Measurements from ENCODE around the gene NCAM1.

The NCAM1 gene

GRCh38 chr11:113148076-113148475 lies 186.9 kb downstream of the NCAM1 start:
- DNase-seq = peak in 1 of 42 donors; percentile 46
- intact Hi-C loops (cut with DNase I) = no loop called here

- DNase-seq = peak in 6 of 42 donors; percentile 41 to 69 (median 50)
- intact Hi-C loops (cut with DNase I) = no loop called here
Observed at GRCh38 chr11:113148652-113149051, 187.4 kb downstream of the NCAM1 start.

DNA sequence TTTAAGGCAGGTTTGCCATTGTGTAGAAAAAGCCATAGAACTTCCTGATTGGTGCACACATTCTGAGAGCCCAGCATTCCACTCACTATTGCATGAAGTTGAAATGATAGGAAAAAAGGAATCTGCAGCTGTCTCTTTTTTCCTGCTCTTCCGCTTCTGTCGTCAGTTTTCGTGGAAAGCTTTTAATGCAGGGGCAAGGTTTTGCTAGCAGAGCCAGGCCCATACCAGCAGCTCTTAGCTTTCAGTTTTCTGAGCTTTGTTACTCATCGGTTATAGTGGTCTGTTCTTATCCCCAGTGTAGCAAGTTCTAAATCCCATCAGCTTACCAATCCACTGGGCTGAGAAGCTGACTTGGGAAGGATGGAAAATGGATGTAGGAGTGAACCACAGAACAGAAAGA lies 190.3 kb downstream of the NCAM1 start:
- intact Hi-C loops (cut with DNase I) = no loop called here
- no peak for DNase-seq

DNA sequence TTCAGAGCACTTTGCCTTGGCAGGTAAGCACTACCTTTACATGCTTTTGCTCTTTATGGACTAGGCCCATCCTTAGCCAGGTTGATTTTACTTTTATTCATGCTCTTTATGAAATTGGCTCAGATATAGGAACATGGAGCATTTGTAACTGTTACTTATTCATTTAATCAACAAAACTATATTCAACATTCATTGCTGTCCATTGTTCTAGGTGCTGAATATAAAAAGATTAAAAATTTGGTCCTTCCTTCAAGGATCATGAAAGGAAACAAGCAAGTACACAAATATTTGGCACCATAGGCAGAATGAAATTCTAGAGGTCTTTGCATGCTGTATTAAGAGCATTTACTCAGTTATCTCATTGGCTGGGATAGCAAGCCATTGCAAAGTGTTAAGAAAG lies 191.3 kb downstream of the NCAM1 start:
- no peak for DNase-seq
- intact Hi-C loops (cut with DNase I) = no loop called here

GRCh38 chr11:113153847-113154246 lies 192.6 kb downstream of the NCAM1 start:
- intact Hi-C loops (cut with DNase I) = no loop called here
- no peak for DNase-seq

DNA sequence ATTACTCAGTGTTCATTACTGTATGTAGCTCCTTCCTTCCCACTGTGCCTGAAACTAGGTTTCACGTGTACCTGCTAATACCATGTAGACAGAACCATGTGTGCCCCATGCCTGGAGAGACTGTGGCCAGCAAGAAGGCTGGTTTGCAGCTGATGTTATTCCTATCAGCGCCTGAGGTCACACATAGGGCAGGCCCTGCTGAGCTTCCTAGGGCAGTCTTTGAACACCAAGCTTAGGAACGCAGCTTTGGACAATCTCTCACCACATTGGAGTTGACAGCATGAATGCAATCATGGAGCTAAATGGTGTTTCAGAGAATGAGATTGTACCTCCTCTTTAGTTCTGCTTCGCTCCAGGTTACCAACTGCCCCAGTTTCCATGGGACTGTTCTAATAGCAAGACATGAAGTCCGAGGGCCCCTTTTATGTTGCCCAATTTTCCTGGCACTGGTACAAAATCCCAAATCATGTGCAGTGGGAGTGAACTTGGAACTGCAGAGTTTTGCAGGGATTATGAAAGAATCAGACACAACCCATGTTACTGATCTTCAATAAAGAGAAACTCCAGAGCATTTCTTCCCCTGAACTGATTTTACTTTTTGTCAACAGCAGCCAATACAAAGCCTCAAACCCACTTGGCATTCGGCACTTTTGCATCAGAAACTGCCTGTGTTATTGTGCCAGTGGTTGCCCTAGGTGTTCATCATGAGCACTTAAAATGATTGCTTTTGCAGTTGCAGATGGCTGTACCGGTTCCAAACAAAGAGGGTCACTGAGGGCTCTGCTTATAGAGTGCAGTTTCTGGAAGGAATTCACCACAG lies 199.0 kb downstream of the NCAM1 start:
- intact Hi-C loops (cut with DNase I) = no loop called here
- no peak for DNase-seq

DNA sequence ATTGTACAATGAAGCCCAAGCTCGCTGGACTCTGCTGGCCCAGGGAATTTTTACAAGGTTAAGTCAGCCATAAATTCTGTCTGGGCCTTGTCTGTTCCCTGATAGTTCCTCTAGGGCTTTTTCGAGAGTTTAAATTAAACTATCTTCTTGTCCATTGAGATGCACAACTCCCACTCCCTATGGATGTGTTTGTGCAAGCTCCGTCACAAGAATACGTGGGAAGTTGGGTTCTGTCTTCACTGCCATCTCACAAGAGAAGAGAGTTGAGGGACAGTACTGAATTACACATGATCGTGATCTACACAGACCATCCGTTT lies 199.5 kb downstream of the NCAM1 start:
- intact Hi-C loops (cut with DNase I) = no loop called here
- DNase-seq = no peak

- no peak for DNase-seq
- intact Hi-C loops (cut with DNase I) = no loop called here
Observed at GRCh38 chr11:113161711-113162591, 200.7 kb downstream of the NCAM1 start.

DNA sequence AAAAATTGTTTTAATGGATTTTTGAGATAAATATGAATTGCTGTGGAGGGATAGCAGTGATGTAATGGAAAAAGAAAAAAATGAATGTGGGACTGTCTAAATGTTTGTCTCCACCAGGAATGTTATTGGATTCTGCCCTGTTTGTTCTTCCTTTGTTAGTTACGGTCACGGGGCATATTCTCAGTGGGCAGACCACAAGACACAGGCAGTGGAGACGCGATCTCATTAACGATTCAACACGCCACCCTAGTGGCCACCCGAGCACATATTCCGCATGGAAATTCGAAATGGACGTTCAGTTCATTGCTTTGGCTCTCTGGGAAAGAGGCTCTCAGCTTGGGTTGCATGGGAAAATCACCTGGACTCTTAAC lies 201.4 kb downstream of the NCAM1 start:
- peak in 39 of 42 donors; percentile 45 to 91 (median 72) for DNase-seq
- intact Hi-C loops (cut with DNase I) = no loop called here

- DNase-seq = peak in 1 of 42 donors; percentile 46
- intact Hi-C loops (cut with DNase I) = no loop called here
Observed at GRCh38 chr11:113163291-113164030, 202.2 kb downstream of the NCAM1 start.

DNA sequence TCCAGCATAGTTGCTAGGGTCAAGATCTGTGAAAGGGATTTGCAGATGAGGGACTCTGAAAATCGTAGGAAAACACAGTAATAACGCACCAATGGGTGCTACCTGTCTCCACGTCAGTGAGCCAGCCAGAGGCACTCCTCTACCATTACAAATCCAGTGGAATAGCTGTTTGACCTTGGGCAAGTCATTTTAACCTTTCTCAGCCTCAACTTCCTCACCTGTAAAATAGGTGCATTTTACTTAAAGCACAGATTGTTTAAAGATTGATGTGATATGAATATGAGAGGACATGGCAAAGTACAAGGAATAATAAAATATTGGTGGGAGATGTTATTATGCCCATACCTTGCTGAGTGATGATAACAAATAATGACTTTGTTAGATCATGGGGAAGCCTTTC lies 205.1 kb downstream of the NCAM1 start:
- DNase-seq = no peak
- intact Hi-C loops (cut with DNase I) = no loop called here

DNA sequence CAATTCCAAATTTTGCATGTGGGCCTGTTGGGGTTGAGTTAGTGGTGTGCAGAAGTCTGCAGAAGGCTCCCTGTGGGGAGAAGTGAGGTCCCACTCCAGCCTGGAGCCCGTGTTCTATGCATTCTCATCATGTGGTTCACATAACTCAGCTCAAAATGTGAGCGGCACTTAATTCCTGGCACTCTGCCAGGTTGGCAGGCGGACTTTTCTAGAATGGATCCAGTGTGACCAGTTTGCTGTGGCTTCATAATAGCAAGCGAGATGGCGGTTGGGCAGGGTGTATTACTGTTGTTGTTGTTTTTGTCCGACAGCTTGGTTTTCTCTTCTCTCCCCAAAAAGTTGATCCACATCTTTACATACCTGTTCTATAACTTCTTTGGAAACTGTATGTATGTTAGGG lies 206.4 kb downstream of the NCAM1 start:
- intact Hi-C loops (cut with DNase I) = no loop called here
- peak in 30 of 42 donors; percentile 39 to 80 (median 58) for DNase-seq

GRCh38 chr11:113168354-113169342 lies 207.4 kb downstream of the NCAM1 start:
- intact Hi-C loops (cut with DNase I) = no loop called here
- DNase-seq = no peak

DNA sequence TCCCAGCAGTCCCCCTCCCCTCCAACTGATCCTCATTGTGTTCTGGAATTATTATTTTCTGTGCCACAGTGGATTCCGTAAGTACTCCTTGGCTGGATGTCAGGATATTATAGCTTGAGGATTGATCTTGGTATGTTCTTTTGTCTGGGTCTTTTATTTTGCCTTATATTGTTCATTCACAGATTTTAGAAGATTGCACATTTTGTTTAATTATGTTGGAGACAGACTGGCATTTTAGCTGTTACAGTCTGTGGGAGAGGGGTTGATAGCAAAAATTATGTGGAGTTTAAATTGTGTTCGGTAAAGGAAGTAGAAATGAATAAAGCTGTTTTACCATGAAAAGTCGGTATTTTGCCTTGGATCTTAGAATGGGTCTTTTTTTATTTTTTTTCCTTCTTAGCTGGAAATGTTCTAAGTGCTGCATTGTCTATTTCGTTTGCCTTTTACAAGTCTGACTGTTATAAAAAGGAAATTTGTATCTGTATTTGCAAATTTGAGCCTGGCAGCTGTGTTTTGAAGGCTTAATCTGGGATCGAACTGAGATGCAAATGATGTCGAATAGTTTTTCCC lies 211.2 kb downstream of the NCAM1 start:
- no peak for DNase-seq
- intact Hi-C loops (cut with DNase I) = no loop called here

- intact Hi-C loops (cut with DNase I) = no loop called here
- DNase-seq = no peak
Observed at GRCh38 chr11:113173126-113173525, 211.9 kb downstream of the NCAM1 start.

DNA sequence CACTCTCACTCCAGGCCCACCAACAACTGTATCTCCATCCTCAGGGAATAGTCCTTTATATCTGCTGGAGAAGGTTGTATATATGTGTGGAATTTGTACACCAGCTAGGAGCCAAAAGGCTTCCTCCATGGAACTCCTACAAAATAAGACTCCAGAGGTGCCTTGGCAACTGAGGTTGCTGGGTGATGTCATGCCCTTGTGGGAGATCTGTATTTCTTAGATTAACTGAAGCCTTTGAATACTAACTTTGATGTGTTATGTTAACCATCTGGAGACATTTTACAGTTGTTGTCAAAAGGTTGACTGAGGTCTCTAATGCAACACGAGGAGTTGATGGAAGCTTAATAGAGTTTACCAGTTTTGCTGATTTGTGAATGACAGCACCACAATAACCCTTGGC lies 213.7 kb downstream of the NCAM1 start:
- no peak for DNase-seq
- intact Hi-C loops (cut with DNase I) = no loop called here

- no peak for DNase-seq
- intact Hi-C loops (cut with DNase I) = no loop called here
Observed at GRCh38 chr11:113176599-113177360, 215.6 kb downstream of the NCAM1 start.

DNA sequence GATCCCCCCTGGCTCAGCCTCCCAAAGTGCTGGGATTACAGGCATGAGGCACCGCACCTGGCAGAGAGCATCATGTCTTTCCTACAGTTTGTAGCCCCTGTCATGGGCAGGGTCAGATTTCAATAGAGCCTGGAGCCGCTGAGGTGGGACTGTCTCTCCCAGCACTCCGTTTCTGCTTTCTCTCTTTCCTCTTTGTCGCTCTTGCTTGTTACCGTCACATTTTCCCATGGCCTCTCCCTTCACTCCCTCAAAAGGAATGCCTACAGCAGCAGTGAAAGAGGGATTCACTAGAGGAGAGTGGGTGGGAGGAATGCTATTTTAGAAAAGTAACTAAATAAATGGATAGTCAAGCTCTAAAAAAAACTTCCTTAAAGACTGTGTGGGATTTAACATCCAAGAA lies 216.5 kb downstream of the NCAM1 start:
- DNase-seq = peak in 2 of 42 donors; percentile 40 to 51
- intact Hi-C loops (cut with DNase I) = no loop called here
